Thoracic aorta (tissue), 2 donors: Measurements from ENCODE around the gene PHF3. TPM values are rescaled to one million over a fixed set of nuclear protein-coding genes. Genes with fewer than 3 reads are reported as not detected.

Source experiments
- ATAC-seq: fragments of 150-250 bp; one replicate; pipeline ENCODE4 v1.8.0; 2017; ENCODE audit warnings: low read depth; ENCODE audit not compliant: insufficient number of reproducible peaks, low FRiP score
- DNase-seq: peaks from one replicate; pipeline ENCODE4 v3.0.0-alpha.2; 2020; ENCODE audit warnings: low spot score
- H3K27ac ChIP-seq, 2 donors: fragments of 200-600 bp; sonication (generic); 1 replicate in 1 of 2; 2 replicates in 1 of 2; pipeline ENCODE4 v1.5.1; 2016; ENCODE audit warnings: mild to moderate bottlenecking in 2 of 2, moderate library complexity in 2 of 2
- H3K27me3 ChIP-seq: fragments of 200-600 bp; sonication (generic); replicated peaks from 2 replicates; pipeline ENCODE4 v1.6.0; 2016; ENCODE audit warnings: mild to moderate bottlenecking; ENCODE audit not compliant: insufficient read depth
- H3K36me3 ChIP-seq: fragments of 200-600 bp; sonication (generic); one replicate; pipeline ENCODE4 v1.5.1; 2016
- H3K4me1 ChIP-seq, 2 donors: fragments of 200-600 bp; sonication (generic); 1 replicate in 1 of 2; 2 replicates in 1 of 2; pipeline versions ENCODE4 v1.5.1 to v1.6.0; 2016; ENCODE audit warnings: low read depth in 2 of 2, mild to moderate bottlenecking in 1 of 2; ENCODE audit not compliant: control insufficient read depth in 1 of 2
- H3K4me3 ChIP-seq: fragments of 200-600 bp; sonication (generic); 2 replicates; pipeline ENCODE4 v1.5.1; 2016; ENCODE audit warnings: mild to moderate bottlenecking
- H3K9me3 ChIP-seq: fragments of 200-600 bp; sonication (generic); 2 replicates; pipeline ENCODE4 v1.5.1; 2016
- CTCF ChIP-seq: fragments of 200-600 bp; sonication (generic); IDR thresholded peaks from one replicate; pipeline ENCODE4 v1.5.1; 2019; ENCODE audit warnings: antibody characterized with exemption
- total RNA-seq, 2 donors: library from RNA; depleted of rRNA; stranded (reverse); fragments of >200 nt; gene quantifications; one replicate each; pipeline versions ENCODE4 v1.1.0 to v1.2.3, GENCODE V29; 2016

The PHF3 gene
- total RNA-seq, 2 donors from 2014 or later, result 55.4 to 59.5 TPM

GRCh38 chr6:63673692-63674091 is 38.1 kb downstream of the PHF3 start:
- no peaks in the 10 kb centered on the region for H3K9me3 ChIP-seq
- ATAC-seq, result no peak
- DNase-seq, result no peak
- H3K4me1 ChIP-seq, result peaks cover 5 to 21% of the 10 kb centered on the region in 2 donors
- no peak for TF ChIP-seq CTCF
- no peaks in the 10 kb centered on the region for H3K36me3 ChIP-seq
- H3K27ac ChIP-seq, result no peak overlapping the region
- no peak overlapping the region for H3K4me3 ChIP-seq
- H3K27me3 ChIP-seq, result no peaks in the 10 kb centered on the region

GRCh38 chr6:63674635-63675034 is 39.0 kb downstream of the PHF3 start:
- Histone ChIP-seq H3K27me3 (no peaks in the 10 kb centered on the region), H3K9me3 (no peaks in the 10 kb centered on the region), H3K4me3 (no peak overlapping the region), H3K27ac (no peak overlapping the region), H3K36me3 (no peaks in the 10 kb centered on the region), H3K4me1 (peaks cover 5 to 12% of the 10 kb centered on the region in 2 donors)
- no peak for TF ChIP-seq CTCF
- DNase-seq, result no peak
- no peak for ATAC-seq

GRCh38 chr6:63675138-63675537 is 39.5 kb downstream of the PHF3 start:
- H3K9me3 ChIP-seq, result no peaks in the 10 kb centered on the region
- no peak overlapping the region for H3K27ac ChIP-seq
- H3K4me3 ChIP-seq, result no peak overlapping the region
- ATAC-seq (no peak), DNase-seq (no peak)
- TF ChIP-seq CTCF, result no peak
- H3K4me1 ChIP-seq, result peaks cover 5 to 7% of the 10 kb centered on the region in 2 donors
- H3K36me3 ChIP-seq, result no peaks in the 10 kb centered on the region
- H3K27me3 ChIP-seq, result no peaks in the 10 kb centered on the region

- DNase-seq (no peak), ATAC-seq (no peak)
- H3K4me1 ChIP-seq, result peaks cover 5 to 7% of the 10 kb centered on the region in 2 donors
- H3K27me3 ChIP-seq, result no peaks in the 10 kb centered on the region
- no peak for TF ChIP-seq CTCF
- H3K36me3 ChIP-seq, result no peaks in the 10 kb centered on the region
- H3K27ac ChIP-seq, result no peak overlapping the region
- H3K4me3 ChIP-seq, result no peak overlapping the region
- H3K9me3 ChIP-seq, result no peaks in the 10 kb centered on the region
These were observed 41.0 kb downstream of the PHF3 start for GRCh38 chr6:63676412-63677114.

- no peak for ATAC-seq
These were observed 41.7 kb downstream of the PHF3 start for GRCh38 chr6:63677282-63677681.

More at GRCh38 chr6:63677282-63677681, 41.7 kb downstream of the PHF3 start:
- Histone ChIP-seq H3K36me3 (no peaks in the 10 kb centered on the region), H3K4me3 (no peak overlapping the region), H3K27me3 (no peaks in the 10 kb centered on the region), H3K4me1 (peaks cover 6 to 12% of the 10 kb centered on the region in 2 donors), H3K9me3 (no peaks in the 10 kb centered on the region), H3K27ac (no peak overlapping the region)
- no peak for TF ChIP-seq CTCF
- no peak for DNase-seq
